Skeletal muscle tissue (tissue), 4 donors: ENCODE results near the gene DLK2. TPM values are rescaled to one million over a fixed set of nuclear protein-coding genes. Genes with fewer than 3 reads are reported as not detected.
"Not testable (repeated sequence)": the region's sequence is repeated elsewhere in the genome, so short reads cannot be mapped to it uniquely, and the experiment has no call there.

Source experiments
- H3K27ac ChIP-seq: one replicate; pipeline ENCODE4 v1.7.0; 2013; ENCODE audit warnings: mild to moderate bottlenecking, low read depth, low read length, inconsistent platforms
- H3K27me3 ChIP-seq, 3 donors: one replicate each; pipeline ENCODE4 v1.7.0; 2013; ENCODE audit warnings: low read length in 3 of 3; ENCODE audit not compliant: control insufficient read depth in 3 of 3, insufficient read depth in 3 of 3
- H3K36me3 ChIP-seq, 3 donors: one replicate each; pipeline ENCODE4 v1.7.0; 2013; ENCODE audit warnings: low read length in 3 of 3; ENCODE audit not compliant: control insufficient read depth in 3 of 3, insufficient read depth in 3 of 3
- H3K4me1 ChIP-seq, 3 donors: one replicate each; pipeline ENCODE4 v1.7.0; 2013; ENCODE audit warnings: low read length in 3 of 3, mild to moderate bottlenecking in 3 of 3; ENCODE audit not compliant: control insufficient read depth in 3 of 3, insufficient read depth in 3 of 3
- H3K4me3 ChIP-seq, 3 donors: one replicate each; pipeline ENCODE4 v1.7.0; 2013; ENCODE audit warnings: low read length in 3 of 3
- H3K9ac ChIP-seq, 3 donors: one replicate each; pipeline ENCODE4 v1.7.0; 2013; ENCODE audit warnings: low read length in 3 of 3, mild to moderate bottlenecking in 3 of 3, moderate library complexity in 2 of 3, low read depth in 1 of 3
- H3K9me3 ChIP-seq, 3 donors: one replicate each; pipeline ENCODE4 v1.7.0; 2013; ENCODE audit warnings: low read length in 3 of 3; ENCODE audit not compliant: control insufficient read depth in 3 of 3
- total RNA-seq: library from RNA; depleted of rRNA; stranded (reverse); fragments of >200 nt; gene quantifications from one replicate; pipeline ENCODE4 v1.2.3, GENCODE V29; 2014
- donor health status: Osteomylitis.

DLK2 gene
- total RNA-seq, 1 donor from 2014 or later, result 1.6 TPM

DNA sequence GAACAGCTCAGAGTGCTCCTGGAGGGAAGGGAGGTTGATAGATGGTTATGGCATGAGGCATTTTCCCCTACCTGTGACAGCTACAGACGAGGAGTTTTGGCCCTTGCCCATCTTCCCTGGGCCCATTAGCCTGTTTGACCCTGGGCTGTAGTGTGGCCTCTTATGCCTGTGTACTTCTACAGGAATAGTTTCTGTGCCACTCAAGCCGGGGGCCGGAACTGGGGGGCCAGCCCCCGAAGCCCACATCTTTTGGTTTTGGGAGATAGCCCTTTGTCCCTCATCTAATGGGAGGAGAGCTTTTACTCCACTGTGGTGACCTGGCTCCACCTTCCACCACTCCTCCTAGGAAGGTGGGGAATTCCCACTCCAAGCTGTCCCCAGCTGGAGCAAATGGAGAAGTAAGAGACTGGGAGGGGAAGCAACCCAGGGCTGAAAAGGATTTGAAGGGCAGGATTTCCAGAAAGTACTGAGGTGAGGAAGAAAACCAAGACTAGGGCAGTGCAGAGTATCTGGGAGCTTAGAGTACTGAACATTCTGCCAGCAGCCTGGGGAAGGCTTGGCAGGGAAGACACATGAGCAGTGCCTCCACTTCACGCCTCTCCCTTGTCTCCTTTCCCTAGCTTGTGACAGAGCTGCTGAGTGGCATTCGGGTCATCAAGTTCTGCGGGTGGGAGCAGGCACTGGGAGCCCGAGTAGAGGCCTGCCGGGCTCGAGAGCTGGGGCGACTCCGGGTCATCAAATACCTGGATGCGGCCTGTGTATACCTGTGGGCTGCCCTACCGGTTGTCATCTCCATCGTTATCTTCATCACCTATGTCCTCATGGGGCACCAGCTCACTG, 21.1 kb downstream of the DLK2 start:
- no peak overlapping the region for H3K27ac ChIP-seq
- peaks cover 15 to 26% (median 20%) of the 10 kb centered on the region in 3 donors for H3K36me3 ChIP-seq
- no peaks in the 10 kb centered on the region for H3K9me3 ChIP-seq
- H3K27me3 ChIP-seq, result no peaks in the 10 kb centered on the region
- H3K4me1 ChIP-seq, result peaks cover 0 to 2% (median 0%) of the 10 kb centered on the region in 3 donors
- H3K9ac ChIP-seq, result no peak overlapping the region
- no peak overlapping the region for H3K4me3 ChIP-seq

DNA sequence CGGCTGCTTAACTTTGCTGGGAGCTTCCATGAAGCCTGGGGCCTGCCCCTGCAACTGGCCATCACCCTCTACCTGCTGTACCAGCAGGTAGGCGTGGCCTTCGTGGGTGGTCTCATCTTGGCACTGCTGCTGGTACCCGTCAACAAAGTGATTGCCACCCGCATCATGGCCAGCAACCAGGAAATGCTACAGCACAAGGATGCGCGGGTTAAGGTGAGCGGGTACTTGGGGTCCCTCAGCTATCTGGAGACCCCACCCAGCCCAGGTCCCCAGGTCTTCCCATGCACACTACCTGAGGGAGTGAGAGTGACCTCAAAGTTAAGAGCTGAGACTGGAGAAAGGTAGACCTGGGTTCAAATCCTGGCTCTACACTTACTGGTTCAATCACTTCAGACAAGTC, 22.2 kb downstream of the DLK2 start:
- Histone ChIP-seq H3K27me3 (no peaks in the 10 kb centered on the region), H3K9ac (no peak overlapping the region), H3K4me3 (no peak overlapping the region), H3K36me3 (peaks cover 11 to 18% (median 12%) of the 10 kb centered on the region in 3 donors), H3K9me3 (no peaks in the 10 kb centered on the region), H3K4me1 (peaks cover 10 to 13% (median 10%) of the 10 kb centered on the region in 3 donors), H3K27ac (no peak overlapping the region)

DNA sequence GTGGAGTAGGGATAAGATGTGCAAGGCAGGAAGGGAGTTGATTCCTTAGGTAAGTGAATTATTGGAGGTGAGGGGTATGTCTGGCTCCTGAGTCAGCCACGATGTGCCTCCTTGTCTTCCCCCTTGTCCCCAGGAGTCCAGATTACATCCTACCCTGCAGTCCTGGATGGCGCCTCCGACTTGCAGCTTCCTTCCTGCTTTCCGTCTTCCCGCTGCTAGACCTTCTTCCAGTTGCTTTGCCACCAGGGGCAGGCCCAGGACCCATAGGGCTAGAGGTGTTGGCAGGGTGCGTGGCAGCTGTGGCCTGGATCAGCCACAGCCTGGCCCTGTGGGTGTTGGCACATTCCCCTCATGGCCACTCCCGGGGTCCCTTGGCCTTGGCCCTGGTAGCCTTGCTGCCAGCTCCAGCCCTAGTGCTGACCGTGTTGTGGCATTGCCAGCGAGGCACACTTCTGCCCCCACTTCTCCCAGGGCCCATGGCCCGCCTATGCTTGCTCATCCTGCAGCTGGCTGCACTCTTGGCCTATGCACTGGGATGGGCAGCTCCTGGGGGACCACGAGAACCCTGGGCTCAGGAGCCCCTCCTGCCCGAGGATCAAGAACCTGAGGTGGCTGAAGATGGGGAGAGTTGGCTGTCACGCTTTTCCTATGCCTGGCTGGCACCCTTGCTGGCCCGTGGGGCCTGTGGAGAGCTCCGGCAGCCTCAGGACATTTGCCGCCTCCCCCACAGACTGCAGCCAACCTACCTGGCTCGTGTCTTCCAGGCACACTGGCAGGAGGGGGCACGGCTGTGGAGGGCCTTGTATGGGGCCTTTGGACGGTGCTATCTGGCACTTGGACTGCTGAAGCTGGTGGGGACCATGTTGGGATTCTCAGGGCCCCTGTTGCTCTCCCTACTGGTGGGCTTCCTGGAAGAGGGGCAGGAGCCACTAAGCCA, 23.1 kb downstream of the DLK2 start:
- Histone ChIP-seq H3K9ac (no peak overlapping the region), H3K27me3 (no peaks in the 10 kb centered on the region), H3K9me3 (no peaks in the 10 kb centered on the region), H3K27ac (no peak overlapping the region), H3K4me1 (peaks cover 13 to 16% (median 16%) of the 10 kb centered on the region in 3 donors), H3K36me3 (peaks cover 12 to 18% (median 13%) of the 10 kb centered on the region in 3 donors), H3K4me3 (no peak overlapping the region)

DNA sequence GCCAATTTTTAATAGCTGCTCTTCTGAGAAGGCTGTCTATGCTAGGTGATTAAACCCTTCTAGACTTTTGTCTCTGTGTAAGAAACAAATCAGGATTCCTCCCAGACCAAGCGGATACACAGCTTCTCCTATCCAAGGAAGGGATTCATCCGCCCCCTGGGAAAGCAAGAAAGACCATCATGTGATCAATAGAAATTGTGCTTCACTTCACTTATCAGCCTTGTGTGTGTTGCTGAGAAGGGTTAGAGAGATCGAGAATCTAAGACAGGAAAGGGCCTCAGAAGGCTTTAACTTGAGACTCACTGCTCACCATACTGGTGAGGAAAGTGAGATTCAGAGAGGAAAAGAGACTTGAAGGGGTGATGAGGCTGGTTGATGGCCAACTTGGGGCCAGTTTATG, 26.5 kb downstream of the DLK2 start:
- Histone ChIP-seq H3K27ac (no peak overlapping the region), H3K4me3 (peak overlapping the region; percentile 96 to 100 (median 98)), H3K36me3 (peaks cover 10 to 13% (median 12%) of the 10 kb centered on the region in 3 donors), H3K4me1 (peaks cover 13 to 21% (median 13%) of the 10 kb centered on the region in 3 donors), H3K9me3 (no peaks in the 10 kb centered on the region), H3K9ac (peak overlapping the region; percentile 70 to 96 (median 92)), H3K27me3 (no peaks in the 10 kb centered on the region)

DNA sequence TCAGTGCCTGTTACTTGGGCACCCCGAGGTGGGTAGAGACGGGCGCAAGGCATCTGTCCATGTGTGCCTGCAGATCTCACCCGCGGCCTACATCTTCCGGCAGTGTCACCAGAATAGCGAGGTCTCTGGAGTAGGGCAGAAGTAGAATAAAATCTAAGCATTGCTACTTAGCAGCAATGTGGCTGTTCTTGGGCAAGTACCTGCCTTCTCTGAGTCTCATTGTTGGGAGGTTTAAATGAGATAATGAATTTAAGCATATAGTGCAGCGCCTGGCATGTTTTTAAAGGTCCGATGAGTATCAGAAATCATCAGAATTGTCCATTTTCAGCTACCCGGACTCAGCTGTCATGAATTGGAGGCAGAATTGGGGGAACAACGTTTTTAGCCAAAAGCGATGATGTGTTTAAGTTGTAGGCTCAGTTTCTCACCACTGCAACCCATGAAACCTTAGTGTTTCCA, 27.2 kb downstream of the DLK2 start:
- Histone ChIP-seq H3K4me3 (peak overlapping the region; percentile 96 to 100 (median 98)), H3K27ac (peak overlapping the region; percentile 70), H3K9ac (peak overlapping the region; percentile 92 to 96 (median 95)), H3K36me3 (peaks cover 3 to 12% (median 8%) of the 10 kb centered on the region in 3 donors), H3K9me3 (no peaks in the 10 kb centered on the region), H3K4me1 (peaks cover 13 to 21% (median 13%) of the 10 kb centered on the region in 3 donors), H3K27me3 (no peaks in the 10 kb centered on the region)

DNA sequence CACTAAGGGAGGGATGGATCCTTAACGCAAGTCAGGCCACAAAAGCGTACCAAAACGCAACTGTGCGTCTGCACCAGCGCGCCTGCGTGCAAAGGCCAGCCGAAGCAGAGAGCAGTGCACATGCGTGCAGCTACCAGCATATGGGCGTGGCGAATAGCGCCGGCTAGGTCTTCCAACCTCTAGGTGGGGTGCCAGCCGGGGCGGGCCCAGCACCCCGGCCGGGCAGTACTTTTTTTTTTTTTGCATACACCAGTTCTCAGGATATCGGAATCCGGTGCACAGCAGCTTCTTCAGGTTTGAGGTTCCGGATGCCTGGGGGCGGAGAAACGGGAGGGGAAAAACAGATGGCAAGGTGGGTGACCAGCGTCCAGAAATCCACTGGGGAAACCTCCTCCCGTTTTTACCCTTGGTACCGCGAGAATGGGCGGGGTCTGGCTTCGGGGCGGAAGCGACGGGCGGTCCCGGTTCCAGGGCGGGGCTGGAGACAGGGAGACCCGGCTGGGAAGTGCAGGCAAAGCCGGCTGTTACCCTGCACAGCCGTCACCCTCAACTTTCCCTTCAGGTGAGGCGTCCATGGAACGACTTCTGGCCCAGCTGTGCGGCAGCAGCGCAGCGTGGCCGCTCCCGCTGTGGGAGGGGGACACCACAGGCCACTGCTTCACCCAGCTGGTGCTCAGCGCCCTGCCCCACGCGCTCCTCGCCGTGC, 27.8 kb downstream of the DLK2 start, which contains the start of gene ABCC10:
Gene ABCC10, plus strand, starts transcription at position 136 of the 706 bp plus-strand sequence. Its CDS starts 438 bp downstream, at position 574.
- Histone ChIP-seq H3K27me3 (no peaks in the 10 kb centered on the region), H3K4me3 (peak within 1 kb of the TSS; percentile 96 to 100 (median 98)), H3K36me3 (peaks cover 0 to 7% (median 4%) of the 10 kb centered on the region in 3 donors), H3K9ac (peak within 1 kb of the TSS; percentile 92 to 96 (median 95)), H3K4me1 (peaks cover 13 to 21% (median 13%) of the 10 kb centered on the region in 3 donors), H3K9me3 (no peaks in the 10 kb centered on the region), H3K27ac (peak within 1 kb of the TSS; percentile 70)

DNA sequence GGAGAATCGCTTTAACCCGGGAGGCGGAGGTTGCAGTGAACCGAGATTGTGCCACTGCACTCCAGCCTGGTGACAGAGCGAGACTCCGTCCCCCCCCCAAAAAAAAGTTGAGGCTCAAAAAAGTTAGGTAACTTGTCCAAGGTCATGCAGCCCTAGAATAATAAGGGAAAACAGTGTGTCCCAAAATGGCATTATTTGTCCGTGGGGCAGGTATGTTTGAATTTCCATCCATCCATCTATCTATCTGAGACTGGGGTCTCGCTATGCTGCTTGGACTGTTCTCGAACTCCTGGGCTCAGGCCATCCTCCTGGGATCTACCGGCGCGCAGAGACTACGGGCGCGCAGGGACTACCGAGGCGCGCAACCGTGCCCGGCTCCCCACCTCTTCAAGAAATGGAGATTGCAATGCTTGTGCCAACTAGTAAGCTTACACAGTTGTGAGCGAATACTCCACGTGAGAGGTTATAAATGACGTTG, 28.4 kb downstream of the DLK2 start:
- Histone ChIP-seq H3K36me3 (peaks cover 0 to 3% (median 1%) of the 10 kb centered on the region in 3 donors), H3K27me3 (no peaks in the 10 kb centered on the region), H3K9ac (peak overlapping the region; percentile 92 to 96 (median 95)), H3K27ac (peak overlapping the region; percentile 70), H3K4me3 (peak overlapping the region; percentile 96 to 100 (median 98)), H3K4me1 (peaks cover 13 to 21% (median 13%) of the 10 kb centered on the region in 3 donors), H3K9me3 (no peaks in the 10 kb centered on the region)

DNA sequence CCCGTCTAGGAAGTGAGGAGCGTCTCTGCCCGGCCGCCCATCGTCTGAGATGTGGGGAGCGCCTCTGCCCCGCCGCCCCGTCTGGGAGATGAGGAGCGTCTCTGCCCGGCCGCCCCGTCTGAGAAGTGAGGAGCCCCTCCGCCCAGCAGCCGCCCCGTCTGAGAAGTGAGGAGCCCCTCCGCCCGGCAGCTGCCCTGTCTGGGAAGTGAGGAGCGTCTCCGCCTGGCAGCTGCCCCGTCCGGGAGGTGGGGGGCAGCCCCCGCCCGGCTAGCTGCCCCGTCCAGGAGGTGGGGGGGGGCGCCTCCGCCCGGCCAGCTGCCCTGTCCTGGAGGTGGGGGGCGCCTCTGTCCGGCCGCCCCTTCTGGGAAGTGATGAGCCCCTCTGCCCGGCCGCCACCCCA, 30.3 kb downstream of the DLK2 start:
- H3K4me3 ChIP-seq, H3K27me3 ChIP-seq, H3K9ac ChIP-seq, H3K9me3 ChIP-seq, H3K27ac ChIP-seq, H3K36me3 ChIP-seq: not testable (repeated sequence)
- H3K4me1 ChIP-seq, result peaks cover 13 to 21% (median 13%) of the 10 kb centered on the region in 3 donors

DNA sequence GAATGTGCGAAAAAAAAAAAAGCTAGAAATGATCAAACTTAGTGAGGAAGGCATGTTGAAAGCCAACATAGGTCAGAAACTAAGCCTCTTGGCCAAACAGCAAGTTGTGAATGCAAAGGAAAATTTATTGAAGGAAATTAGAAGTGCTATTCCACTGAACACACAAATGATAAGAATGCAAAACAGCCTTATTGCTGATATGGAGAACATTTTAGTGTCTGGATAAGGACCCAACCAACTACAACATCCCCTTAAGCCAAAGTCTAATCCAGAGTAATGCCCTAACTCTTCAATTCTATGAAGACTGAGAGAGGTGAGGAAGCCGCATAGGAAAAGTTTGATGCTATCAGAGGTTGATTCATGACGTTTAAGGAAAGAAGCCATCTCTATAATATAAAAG, 33.5 kb downstream of the DLK2 start:
- H3K27me3 ChIP-seq, result peaks cover 0 to 5% (median 0%) of the 10 kb centered on the region in 3 donors
- H3K9me3 ChIP-seq, result no peaks in the 10 kb centered on the region
- H3K36me3 ChIP-seq, result no peaks in the 10 kb centered on the region
- no peak overlapping the region for H3K4me3 ChIP-seq
- no peaks in the 10 kb centered on the region for H3K4me1 ChIP-seq
- no peak overlapping the region for H3K9ac ChIP-seq
- no peak overlapping the region for H3K27ac ChIP-seq
